Midbrain (tissue), 1 donor: ENCODE measurements around the gene RND2.

Experiments
- DNase-seq: peaks from one replicate; lab custom pipeline; 2025; lab: John Stamatoyannopoulos, UW

RND2 gene

DNA sequence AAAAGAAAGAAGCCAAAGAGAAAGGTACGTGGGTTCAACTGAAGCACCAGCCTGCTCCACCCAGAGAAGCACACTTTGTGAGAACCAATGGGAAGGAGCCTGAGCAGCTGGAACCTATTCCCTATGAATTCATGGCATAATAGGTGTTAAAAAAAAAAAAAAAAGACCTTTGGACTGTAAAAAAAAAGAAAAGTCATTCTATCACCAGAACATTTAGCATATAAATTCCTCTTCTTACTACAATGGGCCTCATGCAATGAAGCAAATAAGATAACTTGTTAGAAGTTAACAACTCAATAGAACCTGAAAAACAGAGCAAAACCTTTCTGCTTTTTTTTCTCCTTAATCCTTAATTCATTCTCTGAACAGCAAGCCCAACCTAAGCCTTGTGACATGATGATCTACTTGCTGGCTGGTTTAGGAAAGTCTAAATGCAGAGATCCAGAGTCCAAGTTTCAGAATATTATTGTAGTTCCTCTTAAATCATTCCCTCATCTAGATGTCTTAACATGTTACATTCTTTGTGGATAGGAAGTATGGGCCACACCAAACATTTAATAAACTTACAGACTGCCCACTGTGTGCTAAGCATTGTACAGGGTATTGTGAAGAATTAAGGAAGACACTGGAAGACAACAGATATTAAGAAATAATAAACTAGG, 54.7 kb downstream of the RND2 start:
- DNase-seq = no peak
